Muscle of leg (tissue), 11 donors: Measurements from ENCODE around the gene LHX5. TPM values are rescaled to one million over a fixed set of nuclear protein-coding genes. Genes with fewer than 3 reads are reported as not detected.

Source experiments
- DNase-seq: peaks from one replicate; pipeline ENCODE4 v3.0.0; 2013
- H3K27ac ChIP-seq: one replicate; pipeline ENCODE4 v1.5.1; 2013; ENCODE audit warnings: mild to moderate bottlenecking, low read length, control low read depth
- H3K27me3 ChIP-seq: one replicate; pipeline ENCODE4 v1.6.1; 2013; ENCODE audit warnings: low read length; ENCODE audit not compliant: control insufficient read depth, insufficient read depth
- H3K36me3 ChIP-seq: one replicate; pipeline ENCODE4 v1.6.1; 2013; ENCODE audit warnings: low read length; ENCODE audit not compliant: control insufficient read depth, insufficient read depth
- H3K4me1 ChIP-seq: one replicate; pipeline ENCODE4 v1.6.1; 2013; ENCODE audit warnings: low read length; ENCODE audit not compliant: control insufficient read depth, insufficient read depth
- H3K4me3 ChIP-seq: one replicate; pipeline ENCODE4 v1.5.1; 2013; ENCODE audit warnings: low read length, control low read depth
- H3K9me3 ChIP-seq: replicated peaks from 2 replicates; pipeline ENCODE4 v1.6.1; 2013; ENCODE audit warnings: low read depth, low read length; ENCODE audit not compliant: control insufficient read depth
- WGBS: methylation state at CpG from one replicate; pipeline ENCODE4 v1.1.5; 2013; ENCODE audit warnings: missing lambda C conversion rate; ENCODE audit not compliant: insufficient coverage; 5-methylcytosine and 5-hydroxymethylcytosine counted together
- polyA plus RNA-seq, 8 donors: library from polyadenylated mRNA; unstranded; fragments of 120-200 nt; gene quantifications; one replicate each; pipeline versions ENCODE4 v1.2.1 to v1.2.3, GENCODE V29; 2013; ENCODE audit warnings: inconsistent platforms in 1 of 8, low replicate concordance in 1 of 8; ENCODE audit not compliant: insufficient read length in 8 of 8, insufficient read depth in 1 of 8
- total RNA-seq: library from RNA; stranded (reverse); fragments of 120-200 nt; gene quantifications from one replicate; pipeline ENCODE4 v1.2.4, GENCODE V29; 2013

Gene LHX5
- total and polyA plus RNA-seq, 9 donors, result not detected

- Histone ChIP-seq H3K4me3 (no peak overlapping the region), H3K4me1 (no peaks in the 10 kb centered on the region), H3K27ac (no peak overlapping the region), H3K9me3 (no peaks in the 10 kb centered on the region), H3K27me3 (peaks cover 66% of the 10 kb centered on the region), H3K36me3 (no peaks in the 10 kb centered on the region)
- 5% methylated on average over 4 of the region's 11 CpGs for WGBS
- no peak for DNase-seq
These were observed 7.5 kb upstream of the LHX5 start for GRCh38 chr12:113479216-113479589.

GRCh38 chr12:113478351-113479011, 6.8 kb upstream of the LHX5 start:
- Histone ChIP-seq H3K4me3 (no peak overlapping the region), H3K9me3 (no peaks in the 10 kb centered on the region), H3K27ac (no peak overlapping the region), H3K27me3 (peaks cover 71% of the 10 kb centered on the region), H3K36me3 (no peaks in the 10 kb centered on the region), H3K4me1 (no peaks in the 10 kb centered on the region)
- no peak for DNase-seq
- 1% methylated on average over 22 of the region's 41 CpGs for WGBS

GRCh38 chr12:113477842-113478215, 6.2 kb upstream of the LHX5 start:
- H3K4me3 ChIP-seq, result no peak overlapping the region
- no peak for DNase-seq
- no peaks in the 10 kb centered on the region for H3K36me3 ChIP-seq
- H3K9me3 ChIP-seq, result no peaks in the 10 kb centered on the region
- 0% methylated on average over 2 of the region's 3 CpGs for WGBS
- no peaks in the 10 kb centered on the region for H3K4me1 ChIP-seq
- H3K27ac ChIP-seq, result no peak overlapping the region
- H3K27me3 ChIP-seq, result peaks cover 77% of the 10 kb centered on the region

GRCh38 chr12:113477171-113477841, 5.6 kb upstream of the LHX5 start:
- no peak for DNase-seq
- Histone ChIP-seq H3K27me3 (peaks cover 82% of the 10 kb centered on the region), H3K36me3 (no peaks in the 10 kb centered on the region), H3K4me1 (no peaks in the 10 kb centered on the region), H3K4me3 (no peak overlapping the region), H3K9me3 (no peaks in the 10 kb centered on the region), H3K27ac (no peak overlapping the region)
- WGBS, result 0% methylated on average over 2 of the region's 7 CpGs

GRCh38 chr12:113476176-113476986, 4.7 kb upstream of the LHX5 start:
- DNase-seq, result no peak
- no peak overlapping the region for H3K4me3 ChIP-seq
- no peaks in the 10 kb centered on the region for H3K36me3 ChIP-seq
- under 1% methylated on average over 45 of the region's 58 CpGs for WGBS
- H3K4me1 ChIP-seq, result no peaks in the 10 kb centered on the region
- peaks cover 92% of the 10 kb centered on the region for H3K27me3 ChIP-seq
- H3K9me3 ChIP-seq, result no peaks in the 10 kb centered on the region
- H3K27ac ChIP-seq, result no peak overlapping the region

GRCh38 chr12:113475451-113476175, 3.9 kb upstream of the LHX5 start:
- no peaks in the 10 kb centered on the region for H3K9me3 ChIP-seq
- no peaks in the 10 kb centered on the region for H3K36me3 ChIP-seq
- peaks cover 95% of the 10 kb centered on the region for H3K27me3 ChIP-seq
- no peak overlapping the region for H3K4me3 ChIP-seq
- no peak for DNase-seq
- 2% methylated on average over 27 of the region's 50 CpGs for WGBS
- no peaks in the 10 kb centered on the region for H3K4me1 ChIP-seq
- no peak overlapping the region for H3K27ac ChIP-seq

- Histone ChIP-seq H3K36me3 (no peaks in the 10 kb centered on the region), H3K4me1 (no peaks in the 10 kb centered on the region), H3K9me3 (no peaks in the 10 kb centered on the region), H3K4me3 (no peak overlapping the region), H3K27ac (no peak overlapping the region), H3K27me3 (peaks cover 97% of the 10 kb centered on the region)
- no peak for DNase-seq
- 6% methylated on average over 3 of the region's 19 CpGs for WGBS
These were observed 3.2 kb upstream of the LHX5 start for GRCh38 chr12:113474635-113475436.

- no peak for DNase-seq
- Histone ChIP-seq H3K4me3 (no peak overlapping the region), H3K27ac (no peak overlapping the region), H3K4me1 (no peaks in the 10 kb centered on the region), H3K36me3 (no peaks in the 10 kb centered on the region), H3K27me3 (peaks cover 97% of the 10 kb centered on the region), H3K9me3 (no peaks in the 10 kb centered on the region)
- WGBS, result 0% methylated on average over 6 of the region's 9 CpGs
These were observed 2.3 kb upstream of the LHX5 start for GRCh38 chr12:113473942-113474341.

- no peak for DNase-seq
- Histone ChIP-seq H3K4me1 (no peaks in the 10 kb centered on the region), H3K27ac (no peak overlapping the region), H3K27me3 (peaks cover 97% of the 10 kb centered on the region), H3K9me3 (no peaks in the 10 kb centered on the region), H3K36me3 (no peaks in the 10 kb centered on the region), H3K4me3 (no peak overlapping the region)
- WGBS, result 4% methylated on average over 3 of the region's 6 CpGs
These were observed 1.7 kb upstream of the LHX5 start for GRCh38 chr12:113473400-113473799.
